Esophagus squamous epithelium (tissue), 4 donors: Measurements from ENCODE around the gene CFAP20DC.

ENCODE experiments used
- POLR2A ChIP-seq, 4 donors: fragments of 450-650 bp; IDR thresholded peaks; one replicate each; pipeline ENCODE4 v1.6.1; 2017; ENCODE audit warnings: antibody characterized with exemption in 4 of 4, mild to moderate bottlenecking in 4 of 4, moderate library complexity in 3 of 4
- TF ChIP-seq, protein P1 (sequence below), 6 experiments: fragments of 450-650 bp in 4 of 6; fragments of 200-600 bp in 2 of 6; sonication (generic) in 2 of 6; IDR thresholded peaks; one replicate each; pipeline ENCODE4 v1.5.1; 2016 to 2019; ENCODE audit warnings: antibody characterized with exemption in 6 of 6, mild to moderate bottlenecking in 4 of 6, moderate library complexity in 4 of 6

DNA sequence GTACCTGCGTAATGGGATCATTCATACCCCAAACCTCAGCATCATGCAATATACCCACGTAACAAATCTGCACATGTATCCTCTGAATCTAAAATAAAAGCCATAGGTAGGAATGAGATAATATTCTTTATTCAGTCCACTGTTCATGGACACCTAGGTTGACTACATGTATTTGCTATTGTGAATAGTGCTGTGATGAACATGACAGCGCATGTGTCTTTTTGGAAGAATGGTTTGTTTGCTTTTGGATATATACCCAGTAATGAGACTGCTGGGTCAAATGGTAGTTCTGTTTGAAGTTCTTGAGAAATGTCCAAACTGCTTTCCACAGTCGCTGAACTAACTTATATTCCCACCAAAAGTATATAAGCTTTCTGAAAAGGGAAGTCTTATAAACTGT, 265.4 kb downstream of the CFAP20DC start:
- TF ChIP-seq, protein P1, sequence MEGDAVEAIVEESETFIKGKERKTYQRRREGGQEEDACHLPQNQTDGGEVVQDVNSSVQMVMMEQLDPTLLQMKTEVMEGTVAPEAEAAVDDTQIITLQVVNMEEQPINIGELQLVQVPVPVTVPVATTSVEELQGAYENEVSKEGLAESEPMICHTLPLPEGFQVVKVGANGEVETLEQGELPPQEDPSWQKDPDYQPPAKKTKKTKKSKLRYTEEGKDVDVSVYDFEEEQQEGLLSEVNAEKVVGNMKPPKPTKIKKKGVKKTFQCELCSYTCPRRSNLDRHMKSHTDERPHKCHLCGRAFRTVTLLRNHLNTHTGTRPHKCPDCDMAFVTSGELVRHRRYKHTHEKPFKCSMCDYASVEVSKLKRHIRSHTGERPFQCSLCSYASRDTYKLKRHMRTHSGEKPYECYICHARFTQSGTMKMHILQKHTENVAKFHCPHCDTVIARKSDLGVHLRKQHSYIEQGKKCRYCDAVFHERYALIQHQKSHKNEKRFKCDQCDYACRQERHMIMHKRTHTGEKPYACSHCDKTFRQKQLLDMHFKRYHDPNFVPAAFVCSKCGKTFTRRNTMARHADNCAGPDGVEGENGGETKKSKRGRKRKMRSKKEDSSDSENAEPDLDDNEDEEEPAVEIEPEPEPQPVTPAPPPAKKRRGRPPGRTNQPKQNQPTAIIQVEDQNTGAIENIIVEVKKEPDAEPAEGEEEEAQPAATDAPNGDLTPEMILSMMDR (IDR thresholded peaks at IDR 0.05), result no peak
- TF ChIP-seq POLR2A (IDR thresholded peaks at IDR 0.05), result no peak
